Hematopoietic multipotent progenitor cell treated with erythropoietin and hydrocortisone succinate and interleukin-3 and kit ligand, for 6 days (in vitro differentiated cells): ENCODE data around the gene BMPR2.
"Not testable (repeated sequence)": the region's sequence is repeated elsewhere in the genome, so short reads cannot be mapped to it uniquely, and the experiment has no call there.

ENCODE experiments used
- DNase-seq: peaks from one replicate; pipeline ENCODE4 v3.0.0-alpha.2; 2015

Gene BMPR2

GRCh38 chr2:202386495-202386894 is 10.4 kb downstream of the BMPR2 start:
- not testable (repeated sequence) for DNase-seq

GRCh38 chr2:202387608-202388342 is 11.6 kb downstream of the BMPR2 start:
- DNase-seq, result peak; percentile 82

DNA sequence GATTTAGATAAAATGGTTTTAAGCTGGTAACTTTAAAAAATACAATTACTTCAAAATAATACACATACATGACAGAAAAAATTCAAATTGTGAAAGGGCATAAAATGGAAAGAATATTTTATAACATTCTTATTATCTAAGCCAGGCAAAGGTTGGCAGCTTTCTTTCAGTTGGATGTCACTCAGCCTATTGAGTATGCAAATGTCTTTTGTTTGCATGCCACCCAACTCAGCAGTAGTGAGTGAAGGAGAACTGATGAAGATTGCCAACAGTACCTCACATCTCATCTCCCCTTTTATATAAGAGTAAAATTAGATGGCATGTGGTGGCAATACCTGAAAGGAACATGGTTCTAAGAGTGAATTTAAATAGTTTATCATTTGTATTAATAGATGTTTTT is 24.8 kb downstream of the BMPR2 start:
- DNase-seq, result no peak

- DNase-seq, result no peak
These were observed 29.7 kb downstream of the BMPR2 start for GRCh38 chr2:202405798-202406197.

- DNase-seq, result no peak
These were observed 30.4 kb downstream of the BMPR2 start for GRCh38 chr2:202406445-202406978.

- DNase-seq, result no peak
These were observed 32.5 kb downstream of the BMPR2 start for GRCh38 chr2:202408546-202409140.

GRCh38 chr2:202410092-202410491 is 34.0 kb downstream of the BMPR2 start:
- DNase-seq, result no peak

GRCh38 chr2:202411097-202411496 is 35.0 kb downstream of the BMPR2 start:
- DNase-seq, result no peak

DNA sequence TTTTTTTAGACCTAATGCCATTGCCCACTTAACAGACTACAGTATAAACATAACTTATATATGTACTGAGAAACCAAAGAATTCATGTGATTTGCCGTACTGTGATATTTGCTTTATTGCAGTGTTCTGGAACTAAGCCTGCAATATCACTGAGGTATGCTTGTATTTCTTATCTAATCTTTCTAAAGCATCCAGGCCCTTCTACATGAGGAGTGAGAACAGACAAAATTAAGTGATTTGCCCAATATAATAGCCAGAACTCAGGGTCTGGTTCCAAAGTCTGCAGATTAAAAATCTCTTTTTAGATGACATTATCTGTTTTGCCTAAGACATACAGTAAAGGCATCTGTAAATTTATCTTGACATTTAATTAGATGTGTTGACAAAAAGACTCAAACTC is 41.9 kb downstream of the BMPR2 start:
- no peak for DNase-seq

DNA sequence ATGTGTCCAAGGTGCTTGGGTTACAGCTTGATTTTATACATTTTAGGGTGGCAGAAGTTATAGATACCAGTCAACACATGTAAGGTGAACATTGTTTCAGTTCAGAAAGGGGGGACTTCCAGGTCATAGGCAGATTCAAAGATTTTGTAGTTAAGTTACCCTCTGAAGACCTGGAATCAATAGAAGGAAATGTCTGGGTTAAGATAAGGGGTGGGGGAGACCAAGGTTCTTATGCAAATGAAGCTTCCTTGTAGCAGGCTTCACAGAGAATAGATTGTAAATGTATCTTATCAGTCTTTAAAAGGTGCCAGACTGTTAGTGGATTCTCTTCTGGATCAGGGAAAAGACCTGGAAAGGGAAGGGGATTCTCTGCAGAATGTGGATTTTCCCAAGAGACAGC is 42.4 kb downstream of the BMPR2 start:
- no peak for DNase-seq

GRCh38 chr2:202423139-202423538 is 47.0 kb downstream of the BMPR2 start:
- DNase-seq, result no peak

- no peak for DNase-seq
These were observed 48.9 kb downstream of the BMPR2 start for GRCh38 chr2:202425036-202425435.

DNA sequence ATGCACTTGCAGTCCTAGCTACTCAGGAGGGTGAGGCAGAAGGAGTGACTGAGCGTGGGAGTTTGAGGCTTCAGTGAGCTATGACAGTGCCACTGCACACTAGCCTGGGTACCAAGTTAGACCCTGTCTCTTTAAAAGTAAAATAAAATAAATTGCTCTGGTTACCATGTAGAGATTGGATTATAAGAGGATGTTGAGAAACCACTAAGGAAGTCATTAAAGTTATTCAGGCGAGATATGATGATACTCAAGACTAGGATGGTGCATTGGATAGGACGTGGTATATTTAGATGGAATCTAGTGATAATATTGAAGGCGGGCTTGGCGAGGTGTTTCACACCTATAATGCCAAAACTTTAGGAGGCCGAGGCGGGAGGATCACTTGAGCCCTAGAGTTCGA is 50.6 kb downstream of the BMPR2 start:
- DNase-seq, result no peak

DNA sequence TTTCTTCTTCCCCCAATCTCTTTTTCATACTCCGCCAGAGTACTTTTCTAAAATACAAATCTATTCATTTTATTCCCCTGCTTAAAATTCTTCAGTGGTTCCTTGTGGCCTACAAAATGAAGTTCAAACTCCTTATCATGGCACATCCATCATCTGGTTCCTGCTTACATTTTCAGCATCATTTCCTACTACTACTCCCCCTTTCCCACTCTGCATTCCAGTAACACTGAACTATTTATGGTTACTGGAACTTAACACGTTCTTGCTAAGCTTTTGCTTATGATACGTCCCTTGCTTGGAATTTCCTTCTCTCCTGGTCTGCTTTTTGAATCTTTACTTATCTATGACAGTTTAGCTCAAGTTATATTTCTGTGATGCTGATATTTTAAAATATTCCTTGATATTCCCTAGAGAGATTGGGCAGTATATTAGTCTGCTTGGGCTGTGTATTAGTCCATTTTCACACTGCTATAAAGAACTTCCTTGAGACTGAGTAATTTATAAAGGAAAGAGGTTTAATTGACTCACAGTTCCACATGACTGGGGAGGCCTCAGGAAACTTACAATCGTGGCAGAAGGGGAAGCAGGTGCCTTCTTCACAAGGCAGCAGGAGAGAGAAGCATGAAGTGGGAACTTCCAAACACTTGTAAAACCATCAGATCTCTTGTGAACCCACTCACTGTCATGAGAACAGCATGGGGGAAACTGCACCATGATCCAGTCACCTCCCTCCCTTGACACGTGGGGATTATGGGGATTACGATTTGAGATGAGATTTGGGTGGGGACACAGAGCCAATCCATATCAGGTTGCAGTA is 53.2 kb downstream of the BMPR2 start:
- no peak for DNase-seq

DNA sequence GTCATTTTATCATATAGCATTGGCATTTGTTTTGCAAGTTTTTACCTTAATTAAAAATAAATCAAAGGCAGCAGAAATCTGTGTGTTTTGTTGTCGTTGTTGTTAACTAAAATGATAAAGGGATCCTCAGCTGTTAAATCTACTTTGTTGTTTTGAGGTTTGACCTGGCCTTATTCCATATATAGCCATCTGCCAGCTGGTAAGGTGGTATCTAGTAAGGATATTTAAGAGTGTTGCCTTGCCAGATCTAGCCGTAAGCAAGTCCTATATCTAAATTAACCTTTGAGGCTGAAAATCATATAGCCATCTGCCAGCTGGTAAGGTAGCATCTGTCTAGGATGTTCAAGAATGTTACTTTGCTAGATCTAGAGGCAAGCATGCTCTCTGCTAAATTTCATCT is 56.6 kb downstream of the BMPR2 start:
- DNase-seq, result no peak

- no peak for DNase-seq
These were observed 58.3 kb downstream of the BMPR2 start for GRCh38 chr2:202434472-202434871.

DNA sequence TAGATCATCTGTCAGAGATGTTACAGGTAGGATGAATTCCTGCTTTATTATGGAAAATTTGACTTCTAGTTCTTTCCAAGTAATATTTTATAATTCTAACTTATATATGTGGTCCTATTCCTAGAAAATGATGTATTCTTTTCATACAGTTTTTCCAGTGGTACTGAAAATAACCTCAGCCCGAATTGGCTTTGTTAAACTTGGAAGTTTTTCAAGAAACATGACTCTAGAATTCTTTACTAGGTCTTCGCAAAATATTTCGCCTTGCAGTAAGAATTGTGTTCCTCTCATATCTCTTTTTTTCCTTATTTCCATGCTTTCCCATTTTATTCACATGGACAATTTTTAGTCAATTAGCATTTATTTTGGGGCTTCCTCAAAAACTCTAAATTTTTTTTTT is 60.5 kb downstream of the BMPR2 start:
- DNase-seq, result no peak

- DNase-seq, result not testable (repeated sequence)
These were observed 64.0 kb downstream of the BMPR2 start for GRCh38 chr2:202440117-202440516.

- DNase-seq, result peak; percentile 73
These were observed 66.8 kb downstream of the BMPR2 start for GRCh38 chr2:202442882-202443281.

DNA sequence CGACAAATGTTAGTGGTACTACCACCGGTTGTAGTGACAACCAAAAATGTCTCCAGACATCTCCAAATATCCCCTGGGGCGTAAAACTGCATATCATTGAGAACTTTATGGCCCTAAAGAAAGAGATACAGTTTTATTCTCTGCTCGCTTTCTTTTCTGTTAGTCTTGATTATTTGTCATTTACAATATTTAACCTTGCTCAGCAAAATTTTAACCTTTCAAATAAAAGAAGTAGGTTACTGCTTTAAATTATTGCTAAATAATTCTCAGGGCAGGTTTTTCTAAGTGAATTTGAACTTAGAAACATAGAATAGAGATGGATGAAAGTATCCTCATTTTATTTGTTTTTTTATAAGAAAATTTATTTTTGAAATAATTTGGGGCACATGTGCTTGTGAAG is 67.9 kb downstream of the BMPR2 start:
- DNase-seq, result no peak

- no peak for DNase-seq
These were observed 73.2 kb downstream of the BMPR2 start for GRCh38 chr2:202449344-202449743.

DNA sequence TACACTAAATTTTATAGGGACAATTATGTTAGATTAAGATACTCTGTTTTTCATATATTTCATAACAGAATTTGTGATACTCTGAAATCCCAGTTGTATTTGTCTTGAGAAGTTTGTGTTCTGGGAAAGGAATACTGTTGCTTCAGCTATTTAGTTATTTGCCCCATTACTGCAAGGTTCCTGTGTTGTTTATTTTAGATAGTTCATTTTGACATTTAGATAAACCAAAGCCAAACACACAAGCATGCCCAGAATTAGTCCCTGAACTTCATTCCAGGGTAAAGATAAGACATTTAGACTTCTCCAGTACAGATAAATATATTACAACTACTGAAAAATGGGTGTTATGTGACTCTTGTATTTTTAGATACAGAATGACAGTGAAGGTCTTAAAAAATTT is 74.7 kb downstream of the BMPR2 start:
- DNase-seq, result no peak

DNA sequence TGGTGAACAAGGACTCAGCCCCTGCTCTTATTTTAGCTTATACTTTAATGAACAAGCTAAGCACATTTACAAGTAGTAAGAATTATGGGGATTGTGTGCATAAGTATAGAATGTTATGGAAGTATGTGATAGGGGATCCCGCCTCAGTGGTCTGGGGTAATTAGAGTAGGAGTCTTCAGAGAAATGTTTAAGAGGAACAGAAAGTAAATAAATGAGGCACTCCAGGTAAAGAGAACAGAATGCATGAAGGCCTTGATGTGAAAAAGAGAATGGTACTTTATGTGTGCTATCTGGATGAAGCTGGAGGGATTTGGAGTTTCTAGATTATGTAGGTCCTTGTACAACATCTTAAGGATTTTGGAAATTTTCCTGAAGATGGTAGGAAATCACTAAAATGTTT is 76.6 kb downstream of the BMPR2 start:
- no peak for DNase-seq

GRCh38 chr2:202454536-202454935 is 78.4 kb downstream of the BMPR2 start:
- no peak for DNase-seq
